CD4-positive, alpha-beta T cell treated with Interleukin-17A for 1 hour (primary cell): ENCODE data around the gene ATP8A2.
"Not testable (repeated sequence)": the region's sequence is repeated elsewhere in the genome, so short reads cannot be mapped to it uniquely, and the experiment has no call there.

Source experiments
- DNase-seq: peaks from one replicate; pipeline ENCODE4 v3.0.0-alpha.2; 2020

Gene ATP8A2

GRCh38 chr13:25371875-25372283, at the start of gene ATP8A2:
Gene ATP8A2, plus strand, starts transcription at chr13:25371974. Its CDS starts 239 bp downstream, at chr13:25372213.
- DNase-seq: no peak

- DNase-seq: no peak
Observed at GRCh38 chr13:25324100-25324499, 47.7 kb upstream of the ATP8A2 start.

- DNase-seq: no peak
Observed at GRCh38 chr13:25329706-25330105, 42.1 kb upstream of the ATP8A2 start.

- no peak for DNase-seq
Observed at GRCh38 chr13:25330541-25330940, 41.2 kb upstream of the ATP8A2 start.

- DNase-seq: no peak
Observed at GRCh38 chr13:25335856-25336255, 35.9 kb upstream of the ATP8A2 start.

GRCh38 chr13:25345576-25345975, 26.2 kb upstream of the ATP8A2 start:
- no peak for DNase-seq

- DNase-seq: no peak
Observed at GRCh38 chr13:25347151-25347550, 24.6 kb upstream of the ATP8A2 start.

- no peak for DNase-seq
Observed at GRCh38 chr13:25351404-25351803, 20.4 kb upstream of the ATP8A2 start.

GRCh38 chr13:25352230-25352629, 19.5 kb upstream of the ATP8A2 start:
- DNase-seq: no peak

GRCh38 chr13:25352806-25353205, 19.0 kb upstream of the ATP8A2 start:
- DNase-seq: no peak

GRCh38 chr13:25353344-25353743, 18.4 kb upstream of the ATP8A2 start:
- DNase-seq: no peak

GRCh38 chr13:25354377-25354776, 17.4 kb upstream of the ATP8A2 start:
- DNase-seq: no peak

GRCh38 chr13:25360443-25360842, 11.3 kb upstream of the ATP8A2 start:
- DNase-seq: not testable (repeated sequence)

GRCh38 chr13:25365720-25366235, 6.0 kb upstream of the ATP8A2 start:
- no peak for DNase-seq

- no peak for DNase-seq
Observed at GRCh38 chr13:25371158-25371874, 458 bp upstream of the ATP8A2 start.

- DNase-seq: no peak
Observed at GRCh38 chr13:25372284-25373081, 709 bp downstream of the ATP8A2 start.

- peak; percentile 57 for DNase-seq
Observed at GRCh38 chr13:25375727-25376358, 4.1 kb downstream of the ATP8A2 start.

GRCh38 chr13:25377244-25377962, 5.6 kb downstream of the ATP8A2 start:
- DNase-seq: no peak

- no peak for DNase-seq
Observed at GRCh38 chr13:25378528-25378927, 6.8 kb downstream of the ATP8A2 start.

GRCh38 chr13:25379011-25379410, 7.2 kb downstream of the ATP8A2 start:
- no peak for DNase-seq

- no peak for DNase-seq
Observed at GRCh38 chr13:25380082-25380481, 8.3 kb downstream of the ATP8A2 start.

GRCh38 chr13:25380741-25381324, 9.1 kb downstream of the ATP8A2 start:
- DNase-seq: no peak
